Calu3 (cell line): Measurements from ENCODE around the gene OGDH. TPM values are rescaled to one million over a fixed set of nuclear protein-coding genes. Genes with fewer than 3 reads are reported as not detected.

Experiments
- BruUV-seq: library from RNA; stranded (reverse); fragments of 400-500 nt; replicated peaks from 2 replicates; lab custom pipeline; 2021; lab: Mats Ljungman, UMichigan
- CTCF ChIA-PET: fragments of 300-600 bp; sonication (Branson Sonifier 250); formaldehyde crosslinking; loops from one replicate; lab custom pipeline; 2022; ENCODE audit warnings: antibody characterized with exemption; lab: Charles Lee
- DNase-seq: peaks from one replicate; pipeline ENCODE4 v3.0.0; 2022
- H3K27ac Mint-ChIP-seq: one replicate; pipeline ENCODE4 v1.8.0; 2022; ENCODE audit warnings: mixed read lengths; ENCODE audit not compliant: unreplicated experiment
- H3K27me3 Mint-ChIP-seq: one replicate; pipeline ENCODE4 v1.8.0; 2022; ENCODE audit warnings: mixed read lengths; ENCODE audit not compliant: unreplicated experiment
- H3K36me3 Mint-ChIP-seq: one replicate; pipeline ENCODE4 v1.8.0; 2022; ENCODE audit warnings: mild to moderate bottlenecking, moderate library complexity, mixed read lengths; ENCODE audit not compliant: insufficient read depth, unreplicated experiment
- H3K4me1 Mint-ChIP-seq: one replicate; pipeline ENCODE4 v1.8.0; 2022; ENCODE audit warnings: mild to moderate bottlenecking, low read depth, mixed read lengths; ENCODE audit not compliant: unreplicated experiment
- H3K4me3 Mint-ChIP-seq: one replicate; pipeline ENCODE4 v1.8.0; 2022; ENCODE audit warnings: mild to moderate bottlenecking, low read depth, moderate library complexity, mixed read lengths; ENCODE audit not compliant: unreplicated experiment
- H3K9me3 Mint-ChIP-seq: one replicate; pipeline ENCODE4 v1.8.0; 2022; ENCODE audit warnings: low read depth, mixed read lengths; ENCODE audit not compliant: unreplicated experiment
- intact Hi-C: fragments of 100-400 bp; cut with micrococcal nuclease; formaldehyde crosslinking; loops from one replicate; pipeline ENCODE4 v1.10.0; 2022; ENCODE audit not compliant: unreplicated experiment
- total RNA-seq: library from RNA; stranded (reverse); gene quantifications from 2 replicates; pipeline ENCODE4 v1.2.3, GENCODE V29; 2022
- TF ChIP-seq, protein P1 (sequence below): fragments of 200-600 bp; IDR thresholded peaks from one replicate; pipeline ENCODE4 v1.8.0; 2022; ENCODE audit warnings: antibody characterized with exemption; ENCODE audit not compliant: unreplicated experiment

OGDH gene
- total RNA-seq, 1 experiment from 2014 or later = 100 TPM

DNA sequence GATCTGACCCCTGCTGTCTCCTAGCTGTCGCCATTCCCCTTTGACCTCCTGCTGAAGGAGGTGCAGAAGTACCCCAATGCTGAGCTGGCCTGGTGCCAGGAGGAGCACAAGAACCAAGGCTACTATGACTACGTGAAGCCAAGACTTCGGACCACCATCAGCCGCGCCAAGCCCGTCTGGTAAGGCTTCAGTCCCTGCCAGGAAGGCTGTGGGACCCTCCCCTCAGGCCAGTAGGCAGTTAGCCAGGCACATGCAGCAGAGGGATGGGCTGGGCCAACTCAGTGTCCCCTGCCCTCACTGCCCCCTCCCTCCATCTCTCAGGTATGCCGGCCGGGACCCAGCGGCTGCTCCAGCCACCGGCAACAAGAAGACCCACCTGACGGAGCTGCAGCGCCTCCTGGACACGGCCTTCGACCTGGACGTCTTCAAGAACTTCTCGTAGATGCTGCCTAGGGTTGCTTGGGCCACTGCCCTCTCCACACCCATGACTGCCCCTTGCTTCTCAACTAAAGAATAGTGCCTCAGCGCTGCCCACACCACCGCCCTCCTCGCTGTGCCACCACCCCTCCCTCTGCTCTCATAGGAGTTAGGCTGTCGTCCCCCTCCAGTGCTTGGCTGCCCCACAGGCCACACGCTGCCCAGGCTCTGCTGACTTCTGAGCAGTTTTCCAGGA lies 101.3 kb downstream of the OGDH start:
- peaks cover 58% of the 10 kb centered on the region for H3K36me3 Mint-ChIP-seq
- BruUV-seq = no TSS peak
- no peak overlapping the region for H3K27ac Mint-ChIP-seq

DNA sequence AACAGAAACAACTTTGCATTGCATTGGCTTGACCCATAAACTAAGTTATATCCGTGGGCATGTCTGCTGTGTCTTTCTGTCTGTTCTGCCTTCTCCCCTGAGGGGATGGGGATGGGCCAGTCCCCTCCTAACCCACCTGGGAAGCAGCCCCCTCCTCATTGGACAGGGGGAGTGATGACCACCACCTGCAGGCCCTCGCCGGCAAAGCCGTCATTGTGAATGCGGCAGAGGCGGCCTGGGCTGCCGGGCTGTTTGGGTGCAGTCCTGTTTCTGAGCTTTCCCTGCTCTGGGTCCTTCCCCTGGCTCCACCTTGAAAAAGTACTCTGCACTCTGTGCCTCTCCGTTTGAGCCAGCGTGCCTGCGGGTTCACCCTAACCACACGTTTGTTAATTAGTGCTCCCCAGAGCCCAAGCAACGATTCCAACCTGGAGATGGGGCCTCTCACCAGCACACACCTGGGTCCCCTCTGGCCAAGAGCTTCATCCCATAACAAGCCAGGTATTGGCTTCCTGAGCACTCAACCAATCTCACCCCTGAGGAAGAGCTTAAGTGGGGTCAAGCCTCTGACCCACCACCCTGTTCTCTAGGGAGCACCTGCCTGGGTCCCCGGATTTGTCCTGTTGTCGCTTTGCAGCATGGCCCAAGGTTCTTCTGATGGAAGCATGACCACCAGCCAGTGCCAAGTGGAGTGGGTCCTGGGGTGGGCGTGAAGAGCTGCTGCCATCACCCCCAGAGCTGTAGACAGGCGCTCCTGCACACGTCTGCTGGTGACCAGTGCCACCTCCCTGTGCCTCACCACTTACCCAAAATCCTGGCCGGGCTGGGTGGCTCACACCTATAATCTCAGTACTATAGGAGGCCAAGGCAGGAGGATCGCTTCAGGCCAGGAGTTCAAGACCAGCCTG lies 102.8 kb downstream of the OGDH start:
- CTCF ChIA-PET = interaction anchor here (1.2 to 1.6 kb wide), 2 partner anchors 17 to 69 kb away, joined by 3 to 4 read pairs; no protein-coding TSS in a partner anchor
- H3K36me3 Mint-ChIP-seq = peaks cover 61% of the 10 kb centered on the region
- H3K4me3 Mint-ChIP-seq = no peak overlapping the region
- peak overlapping the region; percentile 10 for H3K27ac Mint-ChIP-seq
- TF ChIP-seq, protein P1, sequence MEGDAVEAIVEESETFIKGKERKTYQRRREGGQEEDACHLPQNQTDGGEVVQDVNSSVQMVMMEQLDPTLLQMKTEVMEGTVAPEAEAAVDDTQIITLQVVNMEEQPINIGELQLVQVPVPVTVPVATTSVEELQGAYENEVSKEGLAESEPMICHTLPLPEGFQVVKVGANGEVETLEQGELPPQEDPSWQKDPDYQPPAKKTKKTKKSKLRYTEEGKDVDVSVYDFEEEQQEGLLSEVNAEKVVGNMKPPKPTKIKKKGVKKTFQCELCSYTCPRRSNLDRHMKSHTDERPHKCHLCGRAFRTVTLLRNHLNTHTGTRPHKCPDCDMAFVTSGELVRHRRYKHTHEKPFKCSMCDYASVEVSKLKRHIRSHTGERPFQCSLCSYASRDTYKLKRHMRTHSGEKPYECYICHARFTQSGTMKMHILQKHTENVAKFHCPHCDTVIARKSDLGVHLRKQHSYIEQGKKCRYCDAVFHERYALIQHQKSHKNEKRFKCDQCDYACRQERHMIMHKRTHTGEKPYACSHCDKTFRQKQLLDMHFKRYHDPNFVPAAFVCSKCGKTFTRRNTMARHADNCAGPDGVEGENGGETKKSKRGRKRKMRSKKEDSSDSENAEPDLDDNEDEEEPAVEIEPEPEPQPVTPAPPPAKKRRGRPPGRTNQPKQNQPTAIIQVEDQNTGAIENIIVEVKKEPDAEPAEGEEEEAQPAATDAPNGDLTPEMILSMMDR = no peak
- H3K4me1 Mint-ChIP-seq = peaks cover 33% of the 10 kb centered on the region
- no peak for DNase-seq
- no peaks in the 10 kb centered on the region for H3K27me3 Mint-ChIP-seq
- intact Hi-C loops = no loop called here
- no peaks in the 10 kb centered on the region for H3K9me3 Mint-ChIP-seq
- no TSS peak for BruUV-seq

More for the DNA sequence above, 101.3 kb downstream of the OGDH start:
- H3K27me3 Mint-ChIP-seq = no peaks in the 10 kb centered on the region
- CTCF ChIA-PET = interaction anchor here (1.2 kb wide), 1 partner anchor 68 kb away, joined by 3 read pairs; no protein-coding TSS in a partner anchor
- no peaks in the 10 kb centered on the region for H3K9me3 Mint-ChIP-seq
- H3K4me1 Mint-ChIP-seq = peaks cover 29% of the 10 kb centered on the region
- DNase-seq = no peak
- H3K4me3 Mint-ChIP-seq = no peak overlapping the region
- intact Hi-C loops = no loop called here
- TF ChIP-seq, protein P1 = no peak

DNA sequence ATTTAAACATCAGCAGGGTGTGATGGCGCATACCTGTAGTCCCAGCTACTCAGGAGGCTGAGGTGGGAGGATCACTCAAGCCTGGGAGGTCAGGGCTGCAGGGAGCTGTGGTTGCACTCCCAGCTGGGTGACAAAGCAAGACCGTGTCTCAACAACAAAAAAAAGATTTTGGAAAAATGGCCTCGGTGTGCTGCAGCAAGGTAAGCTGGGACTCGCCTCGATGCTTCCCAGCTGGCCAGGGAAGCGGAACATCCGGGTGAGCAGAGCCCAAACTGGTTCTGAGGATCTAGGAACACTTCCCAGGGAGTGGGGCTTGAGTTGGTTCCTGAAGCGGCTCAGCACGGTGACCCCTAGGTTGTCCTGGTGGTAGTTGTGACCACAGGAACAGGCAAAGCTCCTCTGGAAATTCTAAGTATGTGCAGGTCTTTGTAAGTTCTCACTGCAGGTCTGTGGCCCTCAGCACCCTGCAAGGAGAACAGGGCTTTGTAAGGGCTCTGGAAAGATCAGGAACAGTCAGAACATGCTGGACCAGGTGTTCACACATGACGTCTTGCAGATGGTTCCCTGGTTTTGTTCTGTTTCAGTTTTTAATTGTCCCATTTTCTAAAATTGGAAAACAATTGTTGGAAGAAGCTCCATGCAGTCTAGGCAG lies 103.6 kb downstream of the OGDH start:
- no peaks in the 10 kb centered on the region for H3K27me3 Mint-ChIP-seq
- no peaks in the 10 kb centered on the region for H3K9me3 Mint-ChIP-seq
- no peak for DNase-seq
- no peak overlapping the region for H3K4me3 Mint-ChIP-seq
- peak overlapping the region; percentile 40 for H3K27ac Mint-ChIP-seq
- TF ChIP-seq, protein P1 = no peak
- peaks cover 33% of the 10 kb centered on the region for H3K4me1 Mint-ChIP-seq
- no TSS peak for BruUV-seq
- peaks cover 55% of the 10 kb centered on the region for H3K36me3 Mint-ChIP-seq
- CTCF ChIA-PET = interaction anchor here (0.6 to 1.6 kb wide), 7 partner anchors 16 to 1726 kb away, joined by 3 to 10 read pairs (median 4); partner anchors contain the start of genes H2AZ2 and ZMIZ2
- intact Hi-C loops = loop anchor here (5.0 kb wide), 1 partner anchor 87 kb away; the partner anchor contains the start of gene PPIA

DNA sequence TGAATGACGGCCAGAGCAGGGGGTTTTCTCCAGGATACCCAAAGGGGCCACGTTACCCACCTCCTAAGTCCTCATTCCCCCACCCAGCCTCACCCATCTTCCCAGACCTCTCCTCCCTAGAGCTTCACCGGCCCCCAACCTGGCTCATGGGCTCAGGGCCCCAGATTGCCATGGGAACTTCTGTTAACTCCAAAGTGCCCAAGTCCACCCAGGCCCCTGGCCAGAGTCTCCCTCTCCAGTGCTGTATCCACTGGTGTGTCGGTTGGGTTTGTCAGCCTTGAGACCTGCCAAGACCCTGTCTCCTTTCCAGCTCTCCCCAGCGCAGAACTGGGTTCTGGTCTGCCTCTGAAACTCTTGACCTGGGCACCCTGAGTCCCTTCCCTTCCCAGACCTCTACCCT lies 105.1 kb downstream of the OGDH start:
- no TSS peak for BruUV-seq
- DNase-seq = no peak
- peak overlapping the region; percentile 0 for H3K4me3 Mint-ChIP-seq
- H3K4me1 Mint-ChIP-seq = peaks cover 33% of the 10 kb centered on the region
- peaks cover 46% of the 10 kb centered on the region for H3K36me3 Mint-ChIP-seq
- CTCF ChIA-PET = interaction anchor here (0.6 to 1.5 kb wide), 2 partner anchors 71 to 72 kb away, joined by 4 read pairs; no protein-coding TSS in a partner anchor
- H3K27ac Mint-ChIP-seq = peak overlapping the region; percentile 40
- TF ChIP-seq, protein P1 = no peak
- H3K27me3 Mint-ChIP-seq = no peaks in the 10 kb centered on the region
- H3K9me3 Mint-ChIP-seq = no peaks in the 10 kb centered on the region
- intact Hi-C loops = loop anchor here (5.0 kb wide), 1 partner anchor 86 kb away; the partner anchor contains the start of gene PPIA
